Activated CD4-positive, alpha-beta T cell treated with anti-CD3 and anti-CD28 coated beads, Interleukin-2, Interleukin-6, amounts not matched to agents 100 ng/mL and 50 ng/mL, durations not matched to agents 16 hours and 8 hours (primary cell): ENCODE data around the gene P3H1.
"Not testable (repeated sequence)": the region's sequence is repeated elsewhere in the genome, so short reads cannot be mapped to it uniquely, and the experiment has no call there.

ENCODE experiments used
- DNase-seq: peaks from one replicate; pipeline ENCODE4 v3.0.0-alpha.2; 2020

The P3H1 gene

GRCh38 chr1:42768172-42768571 lies 1.3 kb upstream of the P3H1 start:
- DNase-seq: no peak

- DNase-seq: peak; percentile 34
Measured at GRCh38 chr1:42767510-42768000, 727 bp upstream of the P3H1 start.

GRCh38 chr1:42765832-42766740 lies 742 bp downstream of the P3H1 start:
- DNase-seq: peak; percentile 43

- no peak for DNase-seq
Measured at GRCh38 chr1:42765269-42765668, 1.6 kb downstream of the P3H1 start.

DNA sequence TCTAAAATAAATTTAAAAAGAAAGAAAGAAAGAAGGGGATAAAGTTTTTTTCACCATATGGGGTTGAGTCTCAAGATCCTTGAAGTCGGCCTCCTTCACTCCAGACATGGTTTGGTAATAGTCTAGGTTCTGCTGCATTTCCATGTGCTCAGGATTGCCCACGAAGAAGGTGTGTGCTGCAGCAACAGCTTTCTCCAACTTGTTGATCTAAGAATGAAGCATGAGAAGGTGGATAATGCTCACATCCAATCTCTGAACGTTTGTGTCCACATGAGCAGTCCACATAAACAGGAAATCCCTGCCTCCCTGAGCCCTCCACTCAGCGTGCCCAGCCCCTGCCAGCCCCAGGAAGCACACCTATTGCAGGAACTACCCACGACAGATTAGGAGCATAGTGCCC lies 4.6 kb downstream of the P3H1 start:
- no peak for DNase-seq

GRCh38 chr1:42761567-42761966 lies 5.3 kb downstream of the P3H1 start:
- no peak for DNase-seq

DNA sequence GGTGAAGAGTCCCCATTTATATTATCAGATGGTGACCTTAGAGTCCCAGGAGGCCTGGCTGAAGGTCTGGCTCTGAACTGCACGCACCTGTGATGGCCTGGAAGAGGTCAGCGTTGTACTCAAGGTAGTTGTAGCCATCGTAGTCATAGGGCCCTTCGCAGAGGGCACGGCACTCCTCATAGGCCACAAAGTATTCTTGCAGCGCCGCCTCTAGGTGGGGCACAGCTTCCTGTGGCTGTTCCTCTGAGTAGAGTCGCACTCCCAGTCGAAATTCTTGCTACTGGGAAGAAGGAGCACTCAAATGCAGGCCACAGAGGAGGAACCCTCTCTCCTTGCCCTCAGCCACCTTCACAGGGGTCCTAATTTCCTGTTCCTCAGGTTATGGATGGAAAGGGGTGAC lies 7.7 kb downstream of the P3H1 start:
- DNase-seq: no peak

- DNase-seq: no peak
Measured at GRCh38 chr1:42758641-42759040, 8.2 kb downstream of the P3H1 start.

DNA sequence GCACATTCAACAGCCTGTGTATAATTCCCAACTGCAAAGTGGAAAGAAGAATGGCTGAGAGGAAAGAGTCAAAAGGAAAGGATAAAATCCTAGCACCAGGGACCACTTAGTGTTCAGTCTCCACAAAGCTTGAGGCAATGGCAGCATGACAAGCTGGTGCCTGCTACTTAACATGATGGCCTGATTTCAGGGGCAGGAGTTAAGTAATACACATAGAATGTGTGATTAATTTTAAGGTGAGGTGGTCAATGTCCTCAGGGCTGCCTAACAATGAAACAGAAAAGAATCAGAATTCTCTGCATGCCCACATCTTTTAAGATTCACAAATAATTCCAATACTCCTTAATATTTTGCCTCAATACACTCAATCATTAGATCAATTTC lies 8.9 kb downstream of the P3H1 start:
- DNase-seq: no peak

DNA sequence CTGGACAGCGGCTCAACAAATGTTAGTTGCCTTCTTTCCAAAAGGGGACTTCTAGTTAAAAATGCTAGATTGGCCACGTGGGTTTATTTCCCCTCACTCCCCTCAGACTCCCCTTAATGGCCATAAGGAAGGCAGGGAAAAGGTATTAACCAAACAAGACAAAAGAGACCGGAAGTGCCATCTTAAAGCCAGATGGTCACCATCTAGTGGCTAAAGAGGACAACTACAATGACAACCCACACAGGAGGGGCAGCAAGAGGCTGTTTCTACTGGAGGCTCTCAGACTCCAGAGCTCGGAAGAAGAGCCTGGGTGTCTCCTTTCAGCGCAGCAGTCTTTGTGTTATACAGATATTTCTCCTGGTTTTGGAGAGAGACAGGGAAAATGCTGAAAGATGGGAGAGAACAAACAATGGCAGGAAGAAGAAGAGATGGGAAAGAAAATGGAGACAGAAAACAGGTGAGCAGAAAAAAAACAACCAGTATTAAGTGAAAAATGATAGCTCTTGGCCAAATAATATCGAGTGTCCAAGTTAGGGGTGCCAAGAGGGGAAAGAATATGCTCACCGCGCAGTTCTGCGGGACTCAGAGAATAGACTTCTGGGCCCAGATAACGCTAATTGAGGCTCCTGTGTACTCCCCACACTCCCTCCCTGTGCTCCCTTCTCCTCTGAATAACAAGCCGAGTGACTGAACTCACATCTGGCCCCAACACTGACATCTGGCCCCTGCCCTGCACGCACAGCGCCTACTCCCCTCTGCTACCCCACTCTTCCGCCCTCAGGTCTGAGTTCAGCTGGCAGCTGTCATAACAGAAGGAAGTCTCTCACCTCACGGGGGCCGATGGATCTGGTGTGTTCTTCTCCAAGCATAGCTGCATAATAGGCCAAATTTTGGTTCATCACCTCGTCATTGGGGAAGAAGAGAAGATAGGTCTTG lies 9.6 kb downstream of the P3H1 start:
- DNase-seq: peak; percentile 42

DNA sequence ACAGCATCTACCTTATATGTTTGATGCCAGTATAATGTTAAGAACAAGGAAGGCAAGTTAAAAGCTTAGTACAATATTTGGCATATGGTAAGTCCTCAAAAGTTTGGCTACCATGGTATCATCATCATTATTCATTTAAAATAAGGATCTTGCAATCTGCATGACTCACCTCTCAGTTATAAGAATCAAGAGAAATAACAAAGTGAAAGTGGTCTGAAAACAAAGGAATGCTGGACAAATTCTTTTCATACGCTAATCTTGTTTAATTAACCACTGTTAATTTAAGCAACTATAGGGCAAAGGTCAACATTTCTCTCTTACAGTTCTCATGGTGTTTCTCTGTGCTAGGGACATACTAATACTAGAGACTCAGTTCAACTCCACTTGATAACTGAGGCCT lies 13.8 kb downstream of the P3H1 start:
- no peak for DNase-seq

DNA sequence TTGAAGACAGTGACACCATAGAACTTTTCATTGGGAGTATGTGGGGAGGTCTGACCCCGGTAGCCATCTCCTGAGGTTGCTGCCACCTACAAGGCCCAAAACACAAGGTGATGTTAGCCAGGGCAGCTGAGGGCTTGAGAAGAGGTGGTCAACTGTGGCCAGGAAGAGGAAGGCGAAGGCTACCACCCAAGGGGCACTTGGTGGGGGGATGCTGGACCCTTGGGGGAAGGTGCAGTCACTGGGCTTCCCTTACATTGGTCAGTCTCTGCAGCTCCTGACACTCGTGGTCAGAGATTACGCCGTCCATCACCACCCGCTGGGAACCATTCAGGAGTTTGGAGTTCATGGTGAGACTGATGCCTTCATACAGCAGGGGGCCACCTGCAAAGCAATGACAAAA lies 14.5 kb downstream of the P3H1 start:
- no peak for DNase-seq

DNA sequence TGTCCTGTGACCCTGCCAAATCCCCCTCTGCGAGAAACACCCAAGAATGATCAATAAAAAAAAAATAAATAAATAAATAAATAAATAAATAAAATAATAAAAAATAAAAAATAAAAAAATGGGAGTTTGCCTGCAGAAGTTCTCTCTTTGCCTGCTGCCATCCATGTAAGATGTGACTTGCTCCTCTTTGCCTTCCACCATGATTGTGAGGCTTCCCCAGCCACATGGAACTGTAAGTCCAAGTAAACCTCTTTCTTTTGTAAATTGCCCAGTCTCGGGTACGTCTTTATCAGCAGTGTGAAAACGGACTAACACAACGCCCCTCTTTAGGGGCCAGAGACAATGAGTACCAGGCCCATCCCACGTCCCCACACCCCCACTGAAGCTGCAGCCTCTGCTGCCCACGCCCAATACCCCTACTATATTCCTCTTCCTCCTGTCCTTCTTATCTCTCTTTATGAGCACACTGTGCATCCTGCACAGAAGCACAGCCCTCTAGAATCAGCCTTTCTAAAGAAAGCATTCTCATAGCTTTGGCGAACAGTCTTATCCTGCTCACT lies 15.2 kb downstream of the P3H1 start:
- not testable (repeated sequence) for DNase-seq

DNA sequence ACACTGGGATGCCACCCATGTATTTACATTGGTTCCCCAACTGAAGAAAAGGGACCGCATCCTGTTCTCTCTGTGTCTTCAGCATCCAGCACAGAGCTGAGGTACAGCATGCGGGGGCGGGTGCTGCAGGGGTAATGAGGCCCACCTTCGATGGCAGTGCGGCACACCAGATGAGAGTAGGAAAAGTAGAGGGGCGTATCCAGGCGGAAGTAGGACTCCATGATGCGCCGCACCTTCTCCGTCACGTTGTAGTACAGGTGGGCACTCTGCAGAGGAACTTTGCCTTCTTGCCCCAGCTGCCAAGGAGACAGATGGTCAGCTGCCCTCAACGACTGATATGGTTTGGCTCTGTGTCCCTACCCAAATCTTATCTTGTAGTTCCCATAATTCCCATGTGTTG lies 16.8 kb downstream of the P3H1 start:
- DNase-seq: no peak

DNA sequence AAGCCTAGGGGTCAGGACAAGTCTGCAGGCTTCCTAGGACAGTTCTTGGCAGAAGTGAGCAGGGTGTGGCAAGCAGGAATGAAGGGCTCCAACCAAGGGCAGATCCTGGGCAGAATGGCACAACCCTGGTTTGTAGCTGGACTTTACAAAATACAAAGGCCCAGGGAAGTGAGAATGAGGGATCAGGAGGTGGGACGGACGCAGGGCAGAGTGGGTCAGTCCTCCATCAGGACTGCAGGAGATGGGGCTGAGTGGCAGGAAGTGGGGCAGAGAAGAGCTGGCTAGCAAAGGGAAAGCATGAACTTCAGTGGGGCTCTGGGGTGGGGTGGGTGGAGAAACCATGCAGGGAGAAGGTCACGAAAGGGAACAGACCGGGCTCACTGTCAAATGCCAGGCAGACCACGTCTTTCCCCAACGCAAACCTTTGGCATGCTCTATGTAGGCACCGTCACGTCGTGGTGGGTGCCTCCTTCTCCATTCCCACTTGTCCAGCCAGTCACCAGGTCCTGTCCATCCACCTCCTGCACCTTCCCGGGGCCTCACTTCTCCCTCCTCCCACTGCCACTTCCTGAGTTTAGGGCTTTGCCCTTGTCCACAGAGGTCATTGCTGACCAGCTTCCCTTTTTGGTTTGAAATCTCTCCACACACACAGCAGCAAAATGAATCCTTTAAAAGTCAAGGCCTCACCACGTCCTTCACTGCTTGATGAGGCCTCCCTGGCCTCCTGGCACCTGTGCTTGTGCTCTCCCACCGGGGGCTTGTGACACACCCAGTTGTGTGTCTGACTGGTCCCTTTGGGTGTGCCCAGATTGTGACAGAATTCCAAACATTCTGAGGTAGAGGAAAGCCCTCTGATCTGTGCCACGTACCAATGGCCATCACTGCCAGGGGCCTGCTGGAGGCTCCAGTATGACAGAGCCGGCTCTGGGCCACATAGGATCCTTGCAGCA lies 18.1 kb downstream of the P3H1 start:
- no peak for DNase-seq

DNA sequence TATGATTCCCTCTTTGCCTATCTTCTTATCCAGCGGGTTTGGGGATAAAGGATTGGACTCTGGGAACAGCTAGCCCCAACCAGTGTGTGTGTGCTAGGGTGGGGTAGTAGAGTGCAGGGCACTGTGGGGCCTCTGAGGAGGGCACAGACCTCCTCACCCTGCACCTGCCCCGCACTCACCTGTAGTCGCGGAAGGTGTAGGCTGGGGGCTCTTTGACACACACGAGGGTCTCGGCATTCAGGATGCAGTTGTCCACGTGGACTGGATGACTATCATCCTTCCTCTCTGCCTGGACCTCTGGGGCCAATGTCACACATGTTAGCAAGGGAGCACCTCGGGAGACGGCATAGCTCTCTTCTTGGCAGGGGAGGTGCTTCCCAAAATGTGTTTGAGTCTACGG lies 18.8 kb downstream of the P3H1 start:
- no peak for DNase-seq

DNA sequence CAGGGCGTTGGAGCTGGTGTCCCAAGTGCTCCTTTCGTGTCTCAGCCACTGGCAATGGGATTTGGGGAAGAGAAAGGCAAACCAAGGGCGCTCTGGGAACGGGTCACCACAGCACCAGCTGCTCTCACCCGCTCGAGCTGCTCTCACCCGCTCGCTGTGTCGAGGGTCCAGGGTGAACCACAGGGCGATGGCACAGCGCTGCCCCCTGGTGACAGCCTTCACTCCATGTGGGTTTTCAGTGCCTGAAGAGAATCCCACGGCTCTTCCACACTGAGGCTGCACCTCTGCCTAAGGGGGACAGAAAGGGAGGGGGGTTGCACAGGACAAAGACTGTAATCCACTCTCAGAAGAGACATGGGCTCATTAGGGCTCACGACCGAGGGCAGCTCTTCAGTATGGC lies 19.7 kb downstream of the P3H1 start:
- DNase-seq: peak; percentile 33

- no peak for DNase-seq
Measured at GRCh38 chr1:42746436-42747105, 20.3 kb downstream of the P3H1 start.

DNA sequence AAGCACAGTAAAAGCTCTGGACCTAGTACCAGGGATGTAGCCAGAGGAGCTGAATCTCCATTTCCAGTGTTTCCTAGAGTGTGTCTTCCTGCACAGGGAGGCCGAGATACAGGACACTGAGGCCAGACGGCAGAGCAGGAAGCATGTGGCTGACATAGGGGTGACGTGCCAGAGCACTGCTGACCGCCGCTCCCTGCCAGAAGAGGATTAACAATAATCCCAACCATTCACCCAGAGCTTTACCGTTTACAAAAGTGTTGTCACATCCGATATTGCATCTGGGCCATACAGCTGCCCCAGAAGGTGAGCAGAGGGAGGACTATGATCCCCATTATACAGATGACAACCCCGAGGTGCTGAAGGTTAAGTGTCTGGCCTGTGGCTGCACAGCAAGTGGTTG lies 21.0 kb downstream of the P3H1 start:
- no peak for DNase-seq

DNA sequence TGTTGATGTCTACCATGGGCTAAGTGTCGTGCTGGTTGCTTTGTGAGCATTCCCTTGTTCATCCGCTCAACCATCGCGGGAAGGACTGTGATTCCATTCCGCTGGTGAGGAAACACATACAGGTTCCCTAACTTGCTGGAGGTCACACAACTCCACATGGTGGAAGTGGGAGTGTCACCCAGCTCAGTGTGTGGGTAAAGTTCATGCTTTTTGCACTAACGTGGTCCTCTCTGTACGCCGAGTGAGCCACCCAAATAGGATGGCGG lies 22.7 kb downstream of the P3H1 start:
- no peak for DNase-seq

GRCh38 chr1:42743317-42744147 lies 23.3 kb downstream of the P3H1 start:
- no peak for DNase-seq
